Activated B cell treated with CpG ODN at 0.5 μM for 24 hours (primary cell): ENCODE measurements around the gene AOPEP. TPM values are rescaled to one million over a fixed set of nuclear protein-coding genes. Genes with fewer than 3 reads are reported as not detected.

Experiments used
- ATAC-seq: fragments of 200-7000 bp; cut with Tn5 transposase; one replicate; pipeline ENCODE4 v1.10.0; 2021; ENCODE audit warnings: low read depth, mild to moderate bottlenecking, moderate library complexity
- CTCF ChIA-PET: fragments of 350-600 bp; sonication (Branson Sonifier 250); formaldehyde crosslinking; loops from one replicate; lab custom pipeline; 2021; ENCODE audit warnings: antibody characterized with exemption; lab: Charles Lee
- POLR2A ChIA-PET: fragments of 350-600 bp; sonication (Branson Sonifier 250); formaldehyde crosslinking; loops from one replicate; lab custom pipeline; 2021; ENCODE audit warnings: antibody characterized with exemption; lab: Charles Lee
- DNase-seq: peaks from one replicate; pipeline ENCODE4 v3.0.0; 2022
- H3K27ac Mint-ChIP-seq: one replicate; pipeline ENCODE4 v1.8.0; 2020; ENCODE audit warnings: mixed read lengths
- H3K27me3 Mint-ChIP-seq: one replicate; pipeline ENCODE4 v1.8.0; 2021; ENCODE audit warnings: mixed read lengths
- H3K36me3 Mint-ChIP-seq: one replicate; pipeline ENCODE4 v1.8.0; 2021; ENCODE audit warnings: low read depth, mixed read lengths
- H3K4me1 Mint-ChIP-seq: one replicate; pipeline ENCODE4 v1.8.0; 2021; ENCODE audit warnings: mixed read lengths
- H3K4me3 Mint-ChIP-seq: one replicate; pipeline ENCODE4 v1.8.0; 2020; ENCODE audit warnings: mild to moderate bottlenecking, mixed read lengths
- H3K9me3 Mint-ChIP-seq: one replicate; pipeline ENCODE4 v1.8.0; 2020; ENCODE audit warnings: mixed read lengths
- CTCF ChIP-seq: fragments of 200-600 bp; IDR thresholded peaks from one replicate; pipeline ENCODE4 v1.8.0; 2022; ENCODE audit warnings: antibody characterized with exemption, mild to moderate bottlenecking
- intact Hi-C: fragments of 100-400 bp; cut with micrococcal nuclease; formaldehyde crosslinking; loops from one replicate; pipeline ENCODE4 v1.15.1; 2024
- total RNA-seq: library from RNA; stranded (reverse); gene quantifications from 2 replicates; pipeline ENCODE4 v1.2.3, GENCODE V29; 2022

Gene AOPEP
- total RNA-seq, 1 donor from 2014 or later: 20.4 TPM

GRCh38 chr9:95029720-95030119, 303.2 kb downstream of the AOPEP start:
- no peak overlapping the region for H3K4me3 Mint-ChIP-seq
- DNase-seq: no peak
- POLR2A ChIA-PET: no interaction called here
- ATAC-seq: no peak
- CTCF ChIA-PET: no interaction called here
- no peaks in the 10 kb centered on the region for H3K9me3 Mint-ChIP-seq
- H3K4me1 Mint-ChIP-seq: no peaks in the 10 kb centered on the region
- TF ChIP-seq CTCF: no peak
- no peak overlapping the region for H3K27ac Mint-ChIP-seq
- no peaks in the 10 kb centered on the region for H3K27me3 Mint-ChIP-seq
- intact Hi-C loops: no loop called here
- H3K36me3 Mint-ChIP-seq: peaks cover 2% of the 10 kb centered on the region

- Mint-ChIP-seq H3K27ac (no peak overlapping the region), H3K4me3 (no peak overlapping the region), H3K27me3 (no peaks in the 10 kb centered on the region), H3K4me1 (no peaks in the 10 kb centered on the region), H3K36me3 (peaks cover 2% of the 10 kb centered on the region), H3K9me3 (no peaks in the 10 kb centered on the region)
- ChIA-PET CTCF (no interaction called here), POLR2A (no interaction called here)
- intact Hi-C loops: no loop called here
- DNase-seq (no peak), ATAC-seq (no peak)
- TF ChIP-seq CTCF: no peak
Observed at GRCh38 chr9:95030344-95030743, 303.8 kb downstream of the AOPEP start.

GRCh38 chr9:95030920-95031642, 304.6 kb downstream of the AOPEP start:
- no peaks in the 10 kb centered on the region for H3K4me1 Mint-ChIP-seq
- H3K27me3 Mint-ChIP-seq: no peaks in the 10 kb centered on the region
- DNase-seq: no peak
- intact Hi-C loops: no loop called here
- H3K4me3 Mint-ChIP-seq: no peak overlapping the region
- peaks cover 2% of the 10 kb centered on the region for H3K36me3 Mint-ChIP-seq
- no peak overlapping the region for H3K27ac Mint-ChIP-seq
- ChIA-PET CTCF (no interaction called here), POLR2A (no interaction called here)
- ATAC-seq: no peak
- H3K9me3 Mint-ChIP-seq: no peaks in the 10 kb centered on the region
- no peak for TF ChIP-seq CTCF

- no peak for ATAC-seq
- Mint-ChIP-seq H3K27ac (no peak overlapping the region), H3K9me3 (no peaks in the 10 kb centered on the region), H3K4me1 (no peaks in the 10 kb centered on the region), H3K36me3 (peaks cover 2% of the 10 kb centered on the region), H3K4me3 (no peak overlapping the region), H3K27me3 (no peaks in the 10 kb centered on the region)
- intact Hi-C loops: no loop called here
- ChIA-PET CTCF (no interaction called here), POLR2A (no interaction called here)
- no peak for TF ChIP-seq CTCF
- no peak for DNase-seq
Observed at GRCh38 chr9:95031711-95032461, 305.4 kb downstream of the AOPEP start.

- ATAC-seq (no peak), DNase-seq (no peak)
- POLR2A ChIA-PET: no interaction called here
- CTCF ChIA-PET: no interaction called here
- Mint-ChIP-seq H3K27me3 (no peaks in the 10 kb centered on the region), H3K36me3 (peaks cover 3% of the 10 kb centered on the region), H3K4me1 (no peaks in the 10 kb centered on the region), H3K4me3 (no peak overlapping the region), H3K9me3 (no peaks in the 10 kb centered on the region), H3K27ac (no peak overlapping the region)
- TF ChIP-seq CTCF: no peak
- intact Hi-C loops: no loop called here
Observed at GRCh38 chr9:95032580-95033341, 306.3 kb downstream of the AOPEP start.
